Mesenchymal stem cell (in vitro differentiated cells and primary cell): ENCODE results near the gene ANKRD36B.
"Not testable (repeated sequence)": the region's sequence is repeated elsewhere in the genome, so short reads cannot be mapped to it uniquely, and the experiment has no call there.

Source experiments
- DNase-seq: peaks from one replicate; pipeline ENCODE4 v3.0.0-alpha.2; 2013
- H2AFZ ChIP-seq: one replicate; pipeline ENCODE4 v1.6.1; 2013; ENCODE audit warnings: low read depth, mild to moderate bottlenecking, control low read depth, inconsistent platforms, low read length, moderate library complexity
- H2AK5ac ChIP-seq: 2 replicates; pipeline ENCODE4 v1.6.1; 2013; ENCODE audit warnings: low read length, moderate library complexity, mild to moderate bottlenecking, inconsistent platforms; ENCODE audit not compliant: severe bottlenecking
- H2BK120ac ChIP-seq: one replicate; pipeline ENCODE4 v1.6.1; 2013; ENCODE audit warnings: low read depth, mild to moderate bottlenecking, inconsistent platforms, low read length, moderate library complexity
- H2BK12ac ChIP-seq, 2 experiments: one replicate each; pipeline ENCODE4 v1.6.1; 2013; ENCODE audit warnings: inconsistent platforms in 2 of 2, low read length in 2 of 2, mild to moderate bottlenecking in 2 of 2, moderate library complexity in 2 of 2, control low read depth in 1 of 2
- H2BK15ac ChIP-seq: one replicate; pipeline ENCODE4 v1.6.1; 2013; ENCODE audit warnings: mild to moderate bottlenecking, low read depth, inconsistent platforms; ENCODE audit not compliant: poor library complexity, severe bottlenecking
- H2BK5ac ChIP-seq: 2 replicates; pipeline ENCODE4 v1.6.1; 2013; ENCODE audit warnings: low read depth, mild to moderate bottlenecking, low read length, control low read depth, inconsistent platforms; ENCODE audit not compliant: poor library complexity, severe bottlenecking
- H3K14ac ChIP-seq, 2 experiments: one replicate each; pipeline ENCODE4 v1.6.1; 2013; ENCODE audit warnings: inconsistent platforms in 2 of 2, low read length in 2 of 2, control low read depth in 1 of 2, mild to moderate bottlenecking in 1 of 2, moderate library complexity in 1 of 2
- H3K18ac ChIP-seq, 2 experiments: one replicate each; pipeline ENCODE4 v1.6.1; 2013; ENCODE audit warnings: inconsistent platforms in 2 of 2, low read length in 2 of 2, control low read depth in 1 of 2, low read depth in 1 of 2, mild to moderate bottlenecking in 1 of 2
- H3K23ac ChIP-seq, 2 experiments: one replicate each; pipeline ENCODE4 v1.6.1; 2013; ENCODE audit warnings: inconsistent platforms in 2 of 2, low read length in 2 of 2, mild to moderate bottlenecking in 2 of 2, moderate library complexity in 2 of 2, control low read depth in 1 of 2
- H3K27ac ChIP-seq: 2 replicates; pipeline ENCODE4 v1.5.1; 2013; ENCODE audit warnings: mild to moderate bottlenecking, moderate library complexity, low read length, control low read depth, inconsistent platforms; ENCODE audit not compliant: poor library complexity, severe bottlenecking
- H3K27me3 ChIP-seq, 2 experiments: 2 replicates each; pipeline versions ENCODE4 v1.6.1 to v1.7.0; 2013; ENCODE audit warnings: low read length in 2 of 2, mild to moderate bottlenecking in 2 of 2, moderate library complexity in 2 of 2, control low read depth in 1 of 2, inconsistent platforms in 1 of 2; ENCODE audit not compliant: control insufficient read depth in 1 of 2, insufficient read depth in 1 of 2
- H3K36me3 ChIP-seq, 2 experiments: 2 replicates each; pipeline versions ENCODE4 v1.6.1 to v1.7.0; 2013; ENCODE audit warnings: low read length in 2 of 2, control low read depth in 1 of 2, inconsistent platforms in 1 of 2, low read depth in 1 of 2, mild to moderate bottlenecking in 1 of 2; ENCODE audit not compliant: insufficient read depth in 2 of 2, control insufficient read depth in 1 of 2
- H3K4ac ChIP-seq, 2 experiments: one replicate each; pipeline ENCODE4 v1.6.1; 2013; ENCODE audit warnings: inconsistent platforms in 2 of 2, low read length in 2 of 2, mild to moderate bottlenecking in 2 of 2, moderate library complexity in 2 of 2, control low read depth in 1 of 2, low read depth in 1 of 2
- H3K4me1 ChIP-seq: 2 replicates; pipeline ENCODE4 v1.6.1; 2013; ENCODE audit warnings: low read depth, low read length, control low read depth; ENCODE audit not compliant: control insufficient read depth, insufficient read depth
- H3K4me2 ChIP-seq: 2 replicates; pipeline ENCODE4 v1.6.1; 2013; ENCODE audit warnings: low read length, mild to moderate bottlenecking, inconsistent platforms; ENCODE audit not compliant: poor library complexity, severe bottlenecking
- H3K4me3 ChIP-seq, 2 experiments: 2 replicates each; pipeline versions ENCODE4 v1.5.1 to v1.7.0; 2013; ENCODE audit warnings: low read length in 2 of 2, mild to moderate bottlenecking in 2 of 2, control low read depth in 1 of 2, low read depth in 1 of 2; ENCODE audit not compliant: insufficient read depth in 1 of 2
- H3K79me1 ChIP-seq: replicated peaks from 2 replicates; pipeline ENCODE4 v1.6.1; 2013; ENCODE audit warnings: mild to moderate bottlenecking, control low read depth, low read length, inconsistent platforms; ENCODE audit not compliant: poor library complexity, severe bottlenecking
- H3K9ac ChIP-seq: 2 replicates; pipeline ENCODE4 v1.7.0; 2013; ENCODE audit warnings: mild to moderate bottlenecking, low read length, moderate library complexity
- H3K9me3 ChIP-seq: 2 replicates; pipeline ENCODE4 v1.7.0; 2013; ENCODE audit warnings: mild to moderate bottlenecking, low read length; ENCODE audit not compliant: control insufficient read depth
- H4K8ac ChIP-seq: one replicate; pipeline ENCODE4 v1.6.1; 2013; ENCODE audit warnings: inconsistent platforms, mild to moderate bottlenecking, low read length, moderate library complexity
- H4K91ac ChIP-seq: one replicate; pipeline ENCODE4 v1.6.1; 2013; ENCODE audit warnings: mild to moderate bottlenecking, low read length, inconsistent platforms
- WGBS: methylation state at CpG from one replicate; pipeline ENCODE4 v1.1.7; 2013; ENCODE audit warnings: mixed read lengths; 5-methylcytosine and 5-hydroxymethylcytosine counted together

The ANKRD36B gene

GRCh38 chr2:97549058-97549457, 40.6 kb downstream of the ANKRD36B start:
- not testable (repeated sequence) for H3K14ac ChIP-seq, H2BK15ac ChIP-seq, H2AK5ac ChIP-seq, H3K4me2 ChIP-seq, H2BK5ac ChIP-seq, H4K91ac ChIP-seq, H3K27me3 ChIP-seq, H3K9ac ChIP-seq, H2BK120ac ChIP-seq, H3K4ac ChIP-seq, H2AFZ ChIP-seq, H2BK12ac ChIP-seq, DNase-seq, H3K18ac ChIP-seq, H3K4me1 ChIP-seq, H3K4me3 ChIP-seq, H4K8ac ChIP-seq, H3K9me3 ChIP-seq, H3K79me1 ChIP-seq, H3K23ac ChIP-seq, H3K27ac ChIP-seq
- 100% methylated on average over 4 of the region's 5 CpGs for WGBS
- peaks cover 0 to 28% of the 10 kb centered on the region in 2 experiments for H3K36me3 ChIP-seq

GRCh38 chr2:97548536-97548935, 41.1 kb downstream of the ANKRD36B start:
- H2BK12ac ChIP-seq, result not testable (repeated sequence)

GRCh38 chr2:97546711-97547110, 43.0 kb downstream of the ANKRD36B start:
- H2BK12ac ChIP-seq, result no peak overlapping the region
- no CpG with 5 or more reads among the region's 2 CpGs for WGBS
- H3K23ac ChIP-seq, result no peak overlapping the region
- DNase-seq, result no peak
- H3K4me2 ChIP-seq, result no peak overlapping the region
- peaks cover 0 to 24% of the 10 kb centered on the region in 2 experiments for H3K36me3 ChIP-seq
- no peak overlapping the region for H2BK15ac ChIP-seq
- H3K14ac ChIP-seq, result no peak overlapping the region
- no peak overlapping the region for H4K91ac ChIP-seq
- H3K27me3 ChIP-seq, result no peaks in the 10 kb centered on the region
- no peak overlapping the region for H3K9ac ChIP-seq
- H4K8ac ChIP-seq, result no peak overlapping the region
- no peak overlapping the region for H3K4ac ChIP-seq
- no peak overlapping the region for H2BK120ac ChIP-seq
- no peak overlapping the region for H3K18ac ChIP-seq
- no peak overlapping the region for H2BK5ac ChIP-seq
- H3K27ac ChIP-seq, result no peak overlapping the region
- no peak overlapping the region for H3K4me3 ChIP-seq
- H2AFZ ChIP-seq, result no peak overlapping the region
- no peaks in the 10 kb centered on the region for H3K79me1 ChIP-seq
- no peaks in the 10 kb centered on the region for H3K9me3 ChIP-seq
- H2AK5ac ChIP-seq, result no peak overlapping the region
- no peaks in the 10 kb centered on the region for H3K4me1 ChIP-seq

More at GRCh38 chr2:97548536-97548935, 41.1 kb downstream of the ANKRD36B start:
- not testable (repeated sequence) for H3K4me3 ChIP-seq, H4K8ac ChIP-seq, H3K79me1 ChIP-seq, H3K9ac ChIP-seq, H2BK120ac ChIP-seq, H3K4me1 ChIP-seq, H3K4me2 ChIP-seq, H3K23ac ChIP-seq, H2AFZ ChIP-seq, H3K9me3 ChIP-seq, H2BK15ac ChIP-seq, H2BK5ac ChIP-seq, H3K27ac ChIP-seq, H3K4ac ChIP-seq, H3K14ac ChIP-seq, H3K18ac ChIP-seq, DNase-seq, H2AK5ac ChIP-seq, H3K27me3 ChIP-seq, H4K91ac ChIP-seq
- peaks cover 0 to 28% of the 10 kb centered on the region in 2 experiments for H3K36me3 ChIP-seq

- H2BK12ac ChIP-seq, H3K4me1 ChIP-seq, H3K9ac ChIP-seq, H3K4ac ChIP-seq, H2AFZ ChIP-seq, H3K27ac ChIP-seq, H3K14ac ChIP-seq, H3K18ac ChIP-seq, H2BK5ac ChIP-seq, H4K8ac ChIP-seq, H3K4me2 ChIP-seq, H3K9me3 ChIP-seq, DNase-seq, H2BK15ac ChIP-seq, H2BK120ac ChIP-seq, H3K27me3 ChIP-seq, H2AK5ac ChIP-seq, H3K23ac ChIP-seq, H3K79me1 ChIP-seq, H3K4me3 ChIP-seq, H4K91ac ChIP-seq: not testable (repeated sequence)
- peaks cover 0 to 19% of the 10 kb centered on the region in 2 experiments for H3K36me3 ChIP-seq
Measured at GRCh38 chr2:97544911-97545310, 44.8 kb downstream of the ANKRD36B start.
